H1 (cell line): ENCODE results near the gene WDR35. TPM values are rescaled to one million over a fixed set of nuclear protein-coding genes. Genes with fewer than 3 reads are reported as not detected.

Experiments used
- CTCF ChIA-PET: fragments of 300-600 bp; sonication (Branson Sonifier 250); formaldehyde crosslinking; loops from one replicate; lab custom pipeline; 2021; ENCODE audit not compliant: partially characterized antibody; lab: Charles Lee
- POLR2A ChIA-PET: fragments of 300-600 bp; sonication (Branson Sonifier 250); formaldehyde crosslinking; loops from one replicate; lab custom pipeline; 2021; ENCODE audit warnings: inconsistent platforms; ENCODE audit not compliant: partially characterized antibody; lab: Charles Lee
- DNase-seq, 2 experiments: peaks; one replicate each; pipeline versions ENCODE4 v3.0.0 to v3.0.0-alpha.2; 2010 to 2022; ENCODE audit warnings: low spot score in 2 of 2, low read depth in 1 of 2, mixed read lengths in 1 of 2
- FAIRE-seq: peaks from 2 replicates; lab custom pipeline; 2011; peaks lifted over from hg19 to GRCh38; lab: Jason Lieb, UNC
- H2AFZ ChIP-seq: 2 replicates; pipeline ENCODE4 v1.8.1; 2012; ENCODE audit warnings: low read length, inconsistent platforms
- H2AK5ac ChIP-seq: 2 replicates; pipeline ENCODE4 v1.6.1; 2013; ENCODE audit warnings: low read depth, low read length
- H2BK120ac ChIP-seq: replicated peaks from 2 replicates; pipeline ENCODE3; 2013; ENCODE audit warnings: low read depth, low read length, inconsistent platforms
- H2BK12ac ChIP-seq: 2 replicates; pipeline ENCODE4 v1.6.1; 2013; ENCODE audit warnings: low read depth, low read length
- H2BK15ac ChIP-seq: 2 replicates; pipeline ENCODE4 v1.6.1; 2013; ENCODE audit warnings: low read length
- H2BK20ac ChIP-seq: 2 replicates; pipeline ENCODE4 v1.6.1; 2013; ENCODE audit warnings: low read length
- H2BK5ac ChIP-seq: 2 replicates; pipeline ENCODE4 v1.6.1; 2013; ENCODE audit warnings: low read depth, low read length
- H3K14ac ChIP-seq: 2 replicates; pipeline ENCODE4 v1.6.1; 2013; ENCODE audit warnings: inconsistent platforms; ENCODE audit not compliant: insufficient read length
- H3K18ac ChIP-seq: 2 replicates; pipeline ENCODE4 v1.6.1; 2013; ENCODE audit warnings: low read length; ENCODE audit errors: extremely low read depth
- H3K23ac ChIP-seq: 2 replicates; pipeline ENCODE4 v1.6.1; 2013; ENCODE audit warnings: inconsistent platforms; ENCODE audit not compliant: insufficient read length
- H3K23me2 ChIP-seq: 2 replicates; pipeline ENCODE4 v1.6.1; 2013; ENCODE audit warnings: low read depth, low read length
- H3K27ac ChIP-seq: 2 replicates; pipeline ENCODE4 v1.6.1; 2011; ENCODE audit warnings: low read depth, low read length, inconsistent platforms
- H3K27me3 ChIP-seq, 4 experiments: replicated peaks in 1 of 4; 1 replicate in 1 of 4; 2 replicates in 3 of 4; pipeline versions ENCODE4 v1.6.1 to v1.8.1; 2011 to 2013; ENCODE audit warnings: low read length in 3 of 4, mild to moderate bottlenecking in 3 of 4, inconsistent platforms in 2 of 4, mixed read lengths in 2 of 4, moderate library complexity in 1 of 4; ENCODE audit not compliant: control insufficient read depth in 3 of 4, insufficient read depth in 3 of 4; ENCODE audit errors: extremely low read depth in 1 of 4
- H3K36me3 ChIP-seq, 4 experiments: 2 replicates each; pipeline versions ENCODE4 v1.6.1 to v1.8.1; 2011 to 2013; ENCODE audit warnings: mild to moderate bottlenecking in 4 of 4, low read length in 3 of 4, moderate library complexity in 2 of 4, control low read depth in 1 of 4, inconsistent platforms in 1 of 4; ENCODE audit not compliant: insufficient read depth in 4 of 4, control insufficient read depth in 2 of 4
- H3K4ac ChIP-seq: replicated peaks from 2 replicates; pipeline ENCODE3; 2013; ENCODE audit warnings: low read length, low read depth, mixed read lengths, inconsistent platforms; ENCODE audit not compliant: insufficient read length
- H3K4me1 ChIP-seq, 4 experiments: replicated peaks in 1 of 4; 1 replicate in 1 of 4; 2 replicates in 3 of 4; pipeline versions ENCODE4 v1.6.1 to v1.8.1; 2011 to 2013; ENCODE audit warnings: low read length in 3 of 4, inconsistent platforms in 2 of 4, mixed read lengths in 1 of 4; ENCODE audit not compliant: insufficient read depth in 4 of 4, control insufficient read depth in 3 of 4
- H3K4me2 ChIP-seq, 2 experiments: 2 replicates each; pipeline versions ENCODE4 v1.6.1 to v1.8.1; 2011 to 2013; ENCODE audit warnings: low read depth in 2 of 2, low read length in 2 of 2, control low read depth in 1 of 2, inconsistent platforms in 1 of 2, mild to moderate bottlenecking in 1 of 2; ENCODE audit not compliant: insufficient read depth in 1 of 2
- H3K4me3 ChIP-seq, 4 experiments: fragments of 200-600, 300-600 bp in 1 of 4; sonication (generic), shearing (Covaris generic), sonication (Bioruptor Twin) in 1 of 4; 2 replicates each; pipeline versions ENCODE4 v1.5.1 to v1.8.1; 2011 to 2016; ENCODE audit warnings: low read length in 4 of 4, low read depth in 3 of 4, control low read depth in 2 of 4, inconsistent platforms in 2 of 4, mild to moderate bottlenecking in 2 of 4, mixed read lengths in 1 of 4, moderate library complexity in 1 of 4; ENCODE audit not compliant: insufficient read depth in 2 of 4; ENCODE audit errors: extremely low read depth in 1 of 4
- H3K56ac ChIP-seq: replicated peaks from 2 replicates; pipeline ENCODE3; 2013; ENCODE audit warnings: low read depth, mild to moderate bottlenecking, mixed read lengths, low read length, inconsistent platforms; ENCODE audit not compliant: insufficient read length
- H3K79me1 ChIP-seq: 2 replicates; pipeline ENCODE4 v1.6.1; 2013; ENCODE audit warnings: low read depth, low read length, control low read depth
- H3K79me2 ChIP-seq, 2 experiments: 2 replicates each; pipeline versions ENCODE4 v1.6.1 to v1.8.1; 2012 to 2013; ENCODE audit warnings: low read length in 2 of 2, mild to moderate bottlenecking in 2 of 2, inconsistent platforms in 1 of 2; ENCODE audit not compliant: insufficient read depth in 2 of 2, control insufficient read depth in 1 of 2
- H3K9ac ChIP-seq, 4 experiments: replicated peaks in 1 of 4; 1 replicate in 1 of 4; 2 replicates in 3 of 4; pipeline versions ENCODE4 v1.6.1 to v1.8.1; 2011 to 2013; ENCODE audit warnings: low read depth in 3 of 4, low read length in 3 of 4, control low read depth in 2 of 4, mild to moderate bottlenecking in 2 of 4, moderate library complexity in 2 of 4, inconsistent platforms in 1 of 4; ENCODE audit errors: extremely low read depth in 1 of 4
- H3K9me3 ChIP-seq, 2 experiments: 2 replicates each; pipeline versions ENCODE4 v1.6.1 to v1.8.1; 2012 to 2013; ENCODE audit warnings: mild to moderate bottlenecking in 2 of 2, moderate library complexity in 2 of 2, control low read depth in 1 of 2, inconsistent platforms in 1 of 2, low read depth in 1 of 2, low read length in 1 of 2, mixed read lengths in 1 of 2; ENCODE audit not compliant: insufficient read depth in 2 of 2
- H4K20me1 ChIP-seq, 2 experiments: replicated peaks in 1 of 2; 2 replicates each; pipeline versions ENCODE3 to v1.8.1; 2011 to 2013; ENCODE audit warnings: inconsistent platforms in 2 of 2, low read length in 2 of 2, mild to moderate bottlenecking in 1 of 2; ENCODE audit not compliant: insufficient read depth in 2 of 2, control insufficient read depth in 1 of 2
- H4K5ac ChIP-seq: 2 replicates; pipeline ENCODE4 v1.6.1; 2013; ENCODE audit warnings: low read length, low read depth, mixed read lengths, inconsistent platforms; ENCODE audit not compliant: insufficient read length
- H4K8ac ChIP-seq: 2 replicates; pipeline ENCODE4 v1.8.0; 2013; ENCODE audit warnings: mild to moderate bottlenecking, moderate library complexity, low read length, inconsistent platforms; ENCODE audit not compliant: insufficient read depth; ENCODE audit errors: extremely low read depth
- H4K91ac ChIP-seq: replicated peaks from 2 replicates; pipeline ENCODE3; 2013; ENCODE audit warnings: low read length, mixed read lengths, inconsistent platforms; ENCODE audit not compliant: insufficient read length
- BCL11A ChIP-seq, 2 experiments: IDR thresholded peaks; one replicate each; pipeline ENCODE4 v1.6.1; 2011; ENCODE audit warnings: low read depth in 2 of 2, low read length in 2 of 2, mild to moderate bottlenecking in 2 of 2
- CHD2 ChIP-seq: IDR thresholded peaks from 2 replicates; pipeline ENCODE4 v1.6.1; 2012; ENCODE audit warnings: low read length, improper control_type of control experiment
- EP300 ChIP-seq, 2 experiments: IDR thresholded peaks; 1 replicate in 1 of 2; 2 replicates in 1 of 2; pipeline ENCODE4 v1.6.1; 2011 to 2012; ENCODE audit warnings: low read depth in 2 of 2, low read length in 2 of 2, mild to moderate bottlenecking in 2 of 2, borderline replicate concordance in 1 of 2, inconsistent platforms in 1 of 2, moderate library complexity in 1 of 2
- HDAC2 ChIP-seq, 2 experiments: fragments of 300-600 bp in 1 of 2; sonication (generic) in 1 of 2; IDR thresholded peaks; 2 replicates each; pipeline ENCODE4 v1.6.1; 2011 to 2012; ENCODE audit warnings: low read depth in 2 of 2, low read length in 2 of 2, mild to moderate bottlenecking in 2 of 2, moderate library complexity in 2 of 2, borderline replicate concordance in 1 of 2, inconsistent platforms in 1 of 2
- TAF7 ChIP-seq: optimal IDR thresholded peaks from 2 replicates; pipeline ENCODE3; 2011; ENCODE audit warnings: low read depth, mild to moderate bottlenecking, inconsistent platforms, low read length, moderate library complexity, borderline replicate concordance
- WGBS, 2 experiments: shearing (Covaris generic) in 1 of 2; methylation state at CpG; one replicate each; pipeline versions ENCODE4 v1.1.6 to v1.1.7; 2013 to 2015; ENCODE audit warnings: low lambda C conversion rate in 2 of 2, mixed read lengths in 2 of 2, inconsistent platforms in 1 of 2, low coverage in 1 of 2, missing lambda C conversion rate in 1 of 2; ENCODE audit not compliant: insufficient replicate concordance in 2 of 2, insufficient coverage in 1 of 2, insufficient read length in 1 of 2; ENCODE audit errors: extremely low coverage in 1 of 2, missing lambda C conversion rate in 1 of 2; 5-methylcytosine and 5-hydroxymethylcytosine counted together
- polyA plus RNA-seq, 7 experiments: library from polyadenylated mRNA; depleted of rRNA in 3 of 7; stranded (reverse) in 5 of 7; unstranded in 2 of 7; fragments of >200 nt in 5 of 7; fragments of 200-250 nt in 2 of 7; gene quantifications; 1 replicate in 5 of 7; 2 replicates in 1 of 7; 4 replicates in 1 of 7; pipeline versions ENCODE4 v1.2.1 to v1.2.3, GENCODE V29; 2011 to 2013; ENCODE audit warnings: missing spikeins in 2 of 7, mixed read lengths in 2 of 7
- total RNA-seq: library from RNA; stranded (reverse); fragmentation: NEBNext Ultra II Directional; extraction: Animal tissue kit (Norgen Biotek cat#: 25700); gene quantifications from 2 replicates; pipeline ENCODE4 v1.2.1, GENCODE V29; 2021

The WDR35 gene
- total and polyA plus RNA-seq, 2 of the 8 experiments (the other 6 are each of a cell fraction or from before 2014, with no cell fraction given) = 9.0 to 25.5 TPM

GRCh38 chr2:19890104-19890503 lies 99.8 kb downstream of the WDR35 start:
- no peak for FAIRE-seq
- H2BK120ac ChIP-seq = no peak overlapping the region
- TF ChIP-seq TAF7 (no peak), EP300 (IDR thresholded peaks at IDR 0.05; ENCODE audit: borderline replicate concordance in 1 of 2, low read depth in 2 of 2, low read length in 2 of 2) (no peak), HDAC2 (IDR thresholded peaks at IDR 0.05; ENCODE audit: borderline replicate concordance in 1 of 2, low read depth in 2 of 2, low read length in 2 of 2) (no peak), CHD2 (no peak), BCL11A (IDR thresholded peaks at IDR 0.05; ENCODE audit: low read depth in 2 of 2, low read length in 2 of 2) (no peak)

More at GRCh38 chr2:19890104-19890503, 99.8 kb downstream of the WDR35 start:
- no peak for DNase-seq
- H3K9ac ChIP-seq = no peak overlapping the region
- H3K23me2 ChIP-seq = no peaks in the 10 kb centered on the region
- H3K27ac ChIP-seq = no peak overlapping the region
- no peak overlapping the region for H2AK5ac ChIP-seq
- no peak overlapping the region for H3K23ac ChIP-seq
- POLR2A ChIA-PET = no interaction called here
- no peak overlapping the region for H2BK12ac ChIP-seq
- no peak overlapping the region for H2AFZ ChIP-seq
- no peaks in the 10 kb centered on the region for H4K20me1 ChIP-seq
- H4K8ac ChIP-seq = no peak overlapping the region
- no peak overlapping the region for H2BK5ac ChIP-seq
- 93% methylated on average over 3 of the region's 3 CpGs; no CpG with 5 or more reads in 1 of the 2 experiments for WGBS, 2 experiments
- no peaks in the 10 kb centered on the region for H3K79me2 ChIP-seq
- no peaks in the 10 kb centered on the region for H3K36me3 ChIP-seq
- 0 out of 7 replicates have a peak, but pooled peaks cover 0 to 2% (median 0%) of the 10 kb centered on the region in 4 experiments for H3K4me1 ChIP-seq
- H2BK20ac ChIP-seq = no peak overlapping the region
- H3K18ac ChIP-seq = no peak overlapping the region
- H4K91ac ChIP-seq = no peak overlapping the region
- H4K5ac ChIP-seq = no peak overlapping the region
- H3K9me3 ChIP-seq = no peaks in the 10 kb centered on the region
- H3K4me2 ChIP-seq = no peak overlapping the region; a peak in 1 of 4 replicates
- no peaks in the 10 kb centered on the region for H3K79me1 ChIP-seq
- no peaks in the 10 kb centered on the region for H3K27me3 ChIP-seq
- H2BK15ac ChIP-seq = no peak overlapping the region
- no peak overlapping the region for H3K4me3 ChIP-seq
- CTCF ChIA-PET = interaction anchor here (0.8 kb wide), 1 partner anchor 201 kb away, joined by 3 read pairs; no protein-coding TSS in a partner anchor
- no peak overlapping the region for H3K4ac ChIP-seq
- no peak overlapping the region for H3K56ac ChIP-seq
- H3K14ac ChIP-seq = no peak overlapping the region
